Stimulated activated naive CD8-positive, alpha-beta T cell treated with anti-CD3 and anti-CD28 coated beads, Interleukin-15, amount 100 ng/mL, for 72 hours (primary cell): Measurements from ENCODE around the gene PELI3.
"Not testable (repeated sequence)": the region's sequence is repeated elsewhere in the genome, so short reads cannot be mapped to it uniquely, and the experiment has no call there.

Experiments
- ATAC-seq: fragments of 150-1000 bp; cut with Tn5 transposase; 2 replicates; pipeline ENCODE4 v1.10.0; 2021; ENCODE audit warnings: mild to moderate bottlenecking, moderate library complexity
- DNase-seq, 2 donors: peaks; one replicate each; pipeline ENCODE4 v3.0.0; 2021 to 2022
- H3K27ac Mint-ChIP-seq, 2 donors: one replicate each; pipeline ENCODE4 v1.8.0; 2022; ENCODE audit warnings: mild to moderate bottlenecking in 2 of 2, mixed read lengths in 2 of 2, moderate library complexity in 2 of 2
- H3K27me3 Mint-ChIP-seq: one replicate; pipeline ENCODE4 v1.8.0; 2022; ENCODE audit warnings: mixed read lengths
- H3K4me1 Mint-ChIP-seq: one replicate; pipeline ENCODE4 v1.8.0; 2022; ENCODE audit warnings: mild to moderate bottlenecking, mixed read lengths
- H3K4me3 Mint-ChIP-seq, 2 donors: one replicate each; pipeline ENCODE4 v1.8.0; 2022; ENCODE audit warnings: mild to moderate bottlenecking in 2 of 2, mixed read lengths in 2 of 2, moderate library complexity in 1 of 2
- H3K9me3 Mint-ChIP-seq, 2 donors: one replicate each; pipeline ENCODE4 v1.8.0; 2022; ENCODE audit warnings: mixed read lengths in 2 of 2

The PELI3 gene

DNA sequence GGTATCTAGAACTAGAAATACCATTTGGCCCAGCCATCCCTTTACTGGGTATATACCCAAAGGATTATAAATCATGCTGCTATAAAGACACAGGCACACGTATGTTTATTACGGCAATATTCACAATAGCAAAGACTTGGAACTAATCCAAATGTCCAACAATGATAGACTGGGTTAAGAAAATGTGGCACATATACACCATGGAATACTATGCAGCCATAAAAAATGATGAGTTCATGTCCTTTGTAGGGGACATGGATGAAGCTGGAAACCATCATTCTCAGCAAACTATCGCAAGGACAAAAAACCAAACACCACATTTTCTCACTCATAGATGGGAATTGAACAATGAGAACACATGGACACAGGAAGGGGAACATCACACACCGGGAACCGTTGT lies 2.6 kb upstream of the PELI3 start:
- not testable (repeated sequence) for DNase-seq, ATAC-seq, H3K4me3 Mint-ChIP-seq, H3K27ac Mint-ChIP-seq, H3K9me3 Mint-ChIP-seq, H3K27me3 Mint-ChIP-seq
- peaks cover 65% of the 10 kb centered on the region for H3K4me1 Mint-ChIP-seq

DNA sequence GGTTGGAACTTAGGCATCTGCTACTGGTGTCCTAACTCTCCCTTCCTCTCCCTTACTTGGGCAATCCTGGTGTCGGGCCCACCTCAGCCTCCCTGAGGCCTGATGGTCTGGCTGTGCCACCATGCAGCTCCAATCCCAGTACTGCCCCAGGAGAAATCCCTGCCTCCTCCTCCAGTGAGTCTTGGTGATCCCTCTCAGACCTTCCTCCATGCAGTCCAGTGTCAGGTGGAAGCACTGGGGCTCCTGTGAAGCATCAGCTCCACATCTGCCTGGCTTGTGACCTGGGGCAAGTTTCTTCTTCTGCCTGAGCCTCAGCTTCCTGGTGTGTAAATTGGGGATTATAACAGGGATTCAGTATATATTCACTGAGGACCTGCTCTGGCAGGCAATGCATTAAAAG lies 1.8 kb upstream of the PELI3 start:
- Mint-ChIP-seq H3K27ac (no peak overlapping the region), H3K27me3 (no peaks in the 10 kb centered on the region), H3K4me3 (no peak overlapping the region), H3K9me3 (no peaks in the 10 kb centered on the region), H3K4me1 (peaks cover 60% of the 10 kb centered on the region)
- ATAC-seq (no peak), DNase-seq (no peak)

- ATAC-seq, result no peak
Observed at GRCh38 chr11:66465373-66466224, 1.1 kb upstream of the PELI3 start.

DNA sequence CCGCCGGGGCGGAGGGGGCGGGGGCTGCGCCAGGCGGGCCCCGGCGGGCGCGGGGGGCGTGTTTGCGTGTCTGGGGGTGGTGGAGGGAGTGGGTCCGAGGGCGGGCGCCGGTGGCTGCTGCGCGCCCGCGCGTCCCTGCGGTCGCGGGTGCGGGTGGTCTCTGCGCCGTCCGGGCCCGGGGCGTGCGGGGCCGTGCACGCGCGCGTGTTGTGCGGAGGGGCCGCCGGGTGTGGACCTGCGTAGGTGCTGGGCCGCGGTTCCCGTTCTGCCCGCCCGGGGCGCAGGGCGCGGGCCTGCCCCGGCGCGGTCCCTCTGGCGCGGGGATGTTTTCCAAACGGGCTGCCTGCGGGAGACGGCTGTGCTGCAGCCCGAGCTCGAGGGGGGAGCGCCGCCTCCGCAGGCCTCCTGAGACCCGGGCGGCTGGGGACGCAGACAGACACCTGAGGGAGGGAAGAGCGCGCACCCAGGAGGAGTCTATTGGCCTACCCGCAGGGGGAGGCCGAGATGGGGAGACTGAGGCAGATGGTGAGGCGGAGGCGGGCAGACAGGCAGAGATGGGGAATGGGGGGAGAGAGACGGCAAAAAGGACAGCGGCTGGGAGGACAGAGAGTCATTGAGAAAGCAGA lies 442 bp downstream of the PELI3 start:
- H3K27ac Mint-ChIP-seq, result peak overlapping the region; percentile 78 to 83
- H3K4me3 Mint-ChIP-seq, result peak overlapping the region; percentile 80 to 89
- ATAC-seq (peak; percentile 73), DNase-seq (peak in 1 of 2 donors; percentile 48)
- H3K27me3 Mint-ChIP-seq, result no peaks in the 10 kb centered on the region
- peaks cover 64% of the 10 kb centered on the region for H3K4me1 Mint-ChIP-seq
- H3K9me3 Mint-ChIP-seq, result no peaks in the 10 kb centered on the region

More at GRCh38 chr11:66465373-66466224, 1.1 kb upstream of the PELI3 start:
- Mint-ChIP-seq H3K9me3 (no peaks in the 10 kb centered on the region), H3K27me3 (no peaks in the 10 kb centered on the region), H3K4me1 (peaks cover 65% of the 10 kb centered on the region), H3K27ac (no peak overlapping the region), H3K4me3 (peak overlapping the region; percentile 89 to 94)
- no peak for DNase-seq

DNA sequence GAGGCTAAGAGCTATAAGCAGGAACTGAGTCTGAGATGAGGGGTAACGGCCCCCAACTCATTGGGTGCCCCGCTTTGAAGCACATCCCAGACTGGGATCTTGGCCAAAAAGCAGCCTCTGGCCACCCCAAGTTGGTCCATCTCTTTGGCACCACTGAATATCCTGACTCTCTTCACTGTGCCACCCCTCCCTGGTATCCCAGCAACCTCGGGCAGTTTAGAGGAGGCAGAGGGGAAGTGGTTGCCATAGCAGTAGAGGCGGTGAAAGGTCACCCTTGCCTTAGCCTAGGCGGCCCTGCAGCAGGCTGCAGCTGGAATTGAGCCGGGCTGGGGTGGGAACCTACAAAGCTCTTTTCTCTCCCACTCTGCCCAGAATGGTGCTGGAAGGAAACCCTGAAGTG lies 1.1 kb downstream of the PELI3 start:
- peak; percentile 34 for ATAC-seq

DNA sequence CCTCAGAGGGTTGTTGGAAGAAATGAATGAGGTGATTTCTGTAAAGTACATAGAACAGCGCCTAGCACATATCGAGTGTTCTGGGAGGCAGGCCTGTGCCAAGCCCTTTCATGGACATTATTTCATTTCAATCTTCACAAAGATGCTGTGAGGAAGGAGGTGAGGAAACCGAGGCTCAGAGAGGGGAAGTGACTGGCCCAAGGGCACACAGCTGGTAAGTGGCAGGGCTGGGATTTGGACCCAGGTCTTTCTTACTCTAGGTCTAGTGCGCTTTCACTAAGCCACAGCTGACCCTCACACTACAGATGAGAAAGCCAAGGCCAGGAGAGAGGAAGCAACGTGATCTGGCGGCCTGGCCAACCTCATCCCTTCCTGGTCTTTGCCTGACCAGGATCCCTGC lies 2.0 kb downstream of the PELI3 start:
- H3K4me1 Mint-ChIP-seq, result peaks cover 49% of the 10 kb centered on the region
- ATAC-seq (no peak), DNase-seq (no peak)
- H3K4me3 Mint-ChIP-seq, result no peak overlapping the region
- no peaks in the 10 kb centered on the region for H3K9me3 Mint-ChIP-seq
- H3K27me3 Mint-ChIP-seq, result no peaks in the 10 kb centered on the region
- no peak overlapping the region for H3K27ac Mint-ChIP-seq

More for the DNA sequence above, 1.1 kb downstream of the PELI3 start:
- H3K27me3 Mint-ChIP-seq, result no peaks in the 10 kb centered on the region
- peaks cover 58% of the 10 kb centered on the region for H3K4me1 Mint-ChIP-seq
- peak overlapping the region; percentile 80 to 89 for H3K4me3 Mint-ChIP-seq
- H3K27ac Mint-ChIP-seq, result peak overlapping the region in 1 of 2 donors; percentile 78
- peak; percentile 9 to 28 for DNase-seq
- H3K9me3 Mint-ChIP-seq, result no peaks in the 10 kb centered on the region

- peaks cover 49% of the 10 kb centered on the region for H3K4me1 Mint-ChIP-seq
- ATAC-seq (no peak), DNase-seq (no peak)
- no peak overlapping the region for H3K27ac Mint-ChIP-seq
- no peaks in the 10 kb centered on the region for H3K9me3 Mint-ChIP-seq
- H3K27me3 Mint-ChIP-seq, result no peaks in the 10 kb centered on the region
- no peak overlapping the region for H3K4me3 Mint-ChIP-seq
Observed at GRCh38 chr11:66469441-66469840, 2.7 kb downstream of the PELI3 start.

- Mint-ChIP-seq H3K27ac (peak overlapping the region in 1 of 2 donors; percentile 63), H3K4me1 (peaks cover 46% of the 10 kb centered on the region), H3K27me3 (no peaks in the 10 kb centered on the region), H3K4me3 (no peak overlapping the region), H3K9me3 (no peaks in the 10 kb centered on the region)
- ATAC-seq (no peak), DNase-seq (no peak)
Observed at GRCh38 chr11:66470015-66470414, 3.3 kb downstream of the PELI3 start.

DNA sequence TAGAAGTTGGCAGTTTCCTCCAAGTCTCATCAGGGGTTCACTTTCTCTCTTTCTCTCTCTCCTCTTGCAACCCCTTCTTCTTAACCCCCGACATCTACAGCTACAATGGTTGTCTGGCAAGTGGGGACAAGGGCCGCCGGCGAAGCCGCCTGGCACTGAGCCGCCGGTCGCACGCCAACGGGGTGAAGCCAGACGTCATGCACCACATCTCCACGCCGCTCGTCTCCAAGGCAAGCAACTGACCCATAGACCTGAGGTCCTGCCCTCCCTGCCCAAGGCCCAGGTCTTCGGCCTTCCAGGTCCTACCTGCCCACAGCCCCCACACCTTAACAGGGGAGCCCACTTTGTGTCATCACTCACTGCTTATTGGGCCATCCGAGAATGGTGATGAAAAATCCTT lies 4.4 kb downstream of the PELI3 start:
- Mint-ChIP-seq H3K4me3 (no peak overlapping the region), H3K9me3 (no peaks in the 10 kb centered on the region), H3K27me3 (no peaks in the 10 kb centered on the region), H3K27ac (no peak overlapping the region), H3K4me1 (peaks cover 35% of the 10 kb centered on the region)
- DNase-seq (no peak), ATAC-seq (no peak)

DNA sequence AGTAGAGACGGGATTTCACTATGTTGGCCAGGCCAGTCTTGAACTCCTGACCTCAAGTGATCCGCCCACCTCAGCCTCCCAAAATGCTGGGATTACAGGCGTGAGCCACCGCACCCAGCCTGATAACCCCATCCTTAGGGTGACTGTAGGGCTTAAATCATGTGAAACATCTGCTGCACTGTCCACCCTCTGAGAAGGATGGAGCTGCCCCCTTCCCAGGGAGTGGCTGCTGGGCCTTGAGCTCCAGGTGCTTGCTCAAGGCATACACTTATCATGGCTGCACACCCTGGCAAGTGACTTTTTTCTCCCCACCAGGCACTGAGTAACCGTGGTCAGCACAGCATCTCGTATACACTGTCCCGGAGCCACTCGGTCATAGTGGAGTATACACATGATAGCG lies 5.3 kb downstream of the PELI3 start:
- ATAC-seq (no peak), DNase-seq (no peak)
- Mint-ChIP-seq H3K27me3 (no peaks in the 10 kb centered on the region), H3K4me1 (peaks cover 31% of the 10 kb centered on the region), H3K4me3 (no peak overlapping the region), H3K27ac (no peak overlapping the region), H3K9me3 (no peaks in the 10 kb centered on the region)

DNA sequence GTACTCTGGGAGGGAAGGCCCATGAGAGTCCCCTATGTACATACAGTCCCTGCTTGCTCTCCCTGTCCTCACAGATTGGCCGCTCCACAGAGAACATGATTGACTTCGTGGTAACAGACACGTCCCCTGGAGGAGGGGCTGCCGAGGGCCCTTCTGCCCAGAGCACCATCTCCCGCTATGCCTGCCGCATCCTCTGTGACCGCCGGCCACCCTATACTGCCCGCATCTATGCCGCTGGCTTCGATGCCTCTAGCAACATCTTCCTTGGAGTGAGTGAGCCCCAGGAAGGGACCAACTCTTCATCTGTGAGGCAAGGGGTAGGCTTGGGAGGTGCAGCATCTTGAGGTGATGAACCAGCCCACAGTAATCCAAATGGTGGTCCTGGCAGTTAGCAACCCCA lies 6.5 kb downstream of the PELI3 start:
- H3K27ac Mint-ChIP-seq, result peak overlapping the region in 1 of 2 donors; percentile 48
- DNase-seq (no peak), ATAC-seq (no peak)
- no peak overlapping the region for H3K4me3 Mint-ChIP-seq
- peaks cover 28% of the 10 kb centered on the region for H3K4me1 Mint-ChIP-seq
- H3K9me3 Mint-ChIP-seq, result no peaks in the 10 kb centered on the region
- H3K27me3 Mint-ChIP-seq, result no peaks in the 10 kb centered on the region

- ATAC-seq, result no peak
- Mint-ChIP-seq H3K9me3 (no peaks in the 10 kb centered on the region), H3K27ac (peak overlapping the region in 1 of 2 donors; percentile 48), H3K27me3 (no peaks in the 10 kb centered on the region), H3K4me1 (peaks cover 28% of the 10 kb centered on the region), H3K4me3 (no peak overlapping the region)
- no peak for DNase-seq
Observed at GRCh38 chr11:66473608-66474515, 7.2 kb downstream of the PELI3 start.

DNA sequence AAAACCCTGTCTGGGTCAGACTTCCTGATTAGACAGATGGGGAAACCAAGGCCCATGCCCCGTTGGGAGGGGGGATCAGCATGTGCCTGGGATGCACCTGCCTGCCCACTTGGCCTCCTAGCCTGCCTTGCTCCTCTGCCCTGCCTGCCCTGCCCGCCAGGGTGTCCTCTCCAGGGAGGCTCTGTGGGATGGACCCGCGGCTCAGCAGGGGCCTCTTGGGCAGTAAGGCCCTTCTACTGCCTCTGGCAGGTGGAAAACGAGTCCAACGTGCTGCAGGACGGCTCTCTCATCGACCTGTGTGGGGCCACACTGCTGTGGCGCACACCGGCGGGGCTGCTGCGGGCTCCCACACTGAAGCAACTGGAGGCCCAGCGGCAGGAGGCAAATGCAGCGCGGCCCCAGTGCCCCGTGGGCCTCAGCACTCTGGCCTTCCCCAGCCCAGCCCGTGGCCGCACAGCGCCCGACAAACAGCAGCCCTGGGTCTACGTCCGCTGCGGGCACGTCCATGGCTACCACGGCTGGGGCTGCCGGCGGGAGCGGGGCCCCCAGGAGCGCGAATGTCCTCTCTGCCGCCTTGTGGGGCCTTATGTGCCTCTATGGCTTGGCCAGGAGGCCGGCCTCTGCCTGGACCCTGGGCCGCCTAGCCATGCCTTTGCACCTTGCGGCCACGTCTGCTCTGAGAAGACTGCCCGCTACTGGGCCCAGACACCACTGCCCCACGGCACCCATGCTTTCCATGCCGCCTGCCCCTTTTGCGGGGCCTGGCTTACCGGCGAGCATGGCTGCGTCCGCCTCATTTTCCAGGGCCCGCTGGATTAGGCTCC lies 8.9 kb downstream of the PELI3 start:
- no peak overlapping the region for H3K27ac Mint-ChIP-seq
- no peak for ATAC-seq
- H3K27me3 Mint-ChIP-seq, result no peaks in the 10 kb centered on the region
- no peak overlapping the region for H3K4me3 Mint-ChIP-seq
- peaks cover 31% of the 10 kb centered on the region for H3K4me1 Mint-ChIP-seq
- H3K9me3 Mint-ChIP-seq, result no peaks in the 10 kb centered on the region
- no peak for DNase-seq

DNA sequence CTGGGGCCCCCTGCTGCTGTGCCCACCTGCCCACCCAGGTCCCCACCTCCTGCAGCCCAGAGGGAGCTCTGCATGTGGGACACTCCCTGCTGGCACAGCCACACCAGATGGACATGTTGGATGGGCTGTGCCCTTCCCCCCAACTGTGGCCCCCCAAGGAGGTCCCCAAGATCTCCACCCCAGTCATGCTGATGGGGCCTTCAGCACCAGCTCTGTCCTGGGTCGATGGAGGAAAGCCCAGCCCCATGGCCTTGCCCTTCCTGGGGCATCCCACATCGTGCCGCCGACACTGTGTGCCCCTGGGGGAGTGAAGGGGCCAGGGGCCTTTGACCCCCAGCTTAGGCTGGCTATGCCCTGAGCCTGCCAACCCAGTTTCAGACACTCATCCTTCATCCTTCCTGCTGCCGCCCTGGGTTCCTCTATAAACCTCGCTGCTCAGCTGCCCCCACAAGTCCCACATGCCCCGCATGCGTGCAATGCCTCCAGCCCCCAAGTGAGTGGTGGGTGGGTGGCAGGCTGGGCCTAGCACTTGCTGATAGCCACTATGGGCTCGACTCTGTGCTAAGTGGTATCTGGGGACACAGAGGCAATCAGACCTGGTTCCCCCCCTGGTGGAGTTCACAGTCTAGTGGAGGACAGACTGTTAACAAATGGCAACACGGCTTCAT lies 9.6 kb downstream of the PELI3 start:
- no peaks in the 10 kb centered on the region for H3K27me3 Mint-ChIP-seq
- no peak overlapping the region for H3K4me3 Mint-ChIP-seq
- peak overlapping the region in 1 of 2 donors; percentile 28 for H3K27ac Mint-ChIP-seq
- DNase-seq (no peak), ATAC-seq (no peak)
- H3K4me1 Mint-ChIP-seq, result peaks cover 34% of the 10 kb centered on the region
- H3K9me3 Mint-ChIP-seq, result no peaks in the 10 kb centered on the region
